ENCODE measurements around the gene P4HTM.

Gene P4HTM

DNA sequence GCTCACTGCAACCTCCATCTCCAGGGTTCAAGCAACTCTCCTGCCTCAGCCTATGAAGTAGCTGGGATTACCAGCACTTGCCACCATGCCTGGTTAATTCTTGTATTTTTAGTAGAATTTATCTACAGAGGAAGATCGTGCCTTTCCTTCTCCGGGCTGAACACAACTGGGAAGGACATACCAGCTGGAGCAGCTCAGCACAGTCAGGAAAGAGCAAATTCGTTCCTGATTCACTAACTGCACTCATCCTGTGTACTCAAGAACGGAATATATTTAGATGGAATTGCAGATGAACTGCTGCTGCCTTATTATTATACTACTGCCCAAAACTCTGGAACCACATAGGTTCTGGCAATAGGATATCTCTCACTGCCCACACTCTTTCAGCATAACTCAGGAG lies 27.1 kb upstream of the P4HTM start:
- H3K27me3 ChIP-seq (ENCODE audit: insufficient read depth, low read length), result no peaks in the 10 kb centered on the region
- no peak overlapping the region for H2AFZ ChIP-seq (ENCODE audit: low read length, unreplicated experiment)
- H3K79me2 ChIP-seq (ENCODE audit: control insufficient read depth, insufficient read depth, low read length, unreplicated experiment), result peaks cover 7% of the 10 kb centered on the region
- no peak overlapping the region for H3K27ac ChIP-seq (ENCODE audit: low read depth, low read length)
- H3K4me3 ChIP-seq (ENCODE audit: low read depth, low read length), result no peak overlapping the region
- H3K4me1 ChIP-seq (ENCODE audit: control insufficient read depth, insufficient read depth, low read length, unreplicated experiment), result peaks cover 5% of the 10 kb centered on the region
- no peaks in the 10 kb centered on the region for H3K36me3 ChIP-seq (ENCODE audit: insufficient read depth, low read length)

- H3K79me2 ChIP-seq (ENCODE audit: control insufficient read depth, insufficient read depth, low read length, unreplicated experiment), result peaks cover 4% of the 10 kb centered on the region
- H3K4me3 ChIP-seq (ENCODE audit: low read depth, low read length), result no peak overlapping the region
- no peaks in the 10 kb centered on the region for H3K27me3 ChIP-seq (ENCODE audit: insufficient read depth, low read length)
- H3K4me1 ChIP-seq (ENCODE audit: control insufficient read depth, insufficient read depth, low read length, unreplicated experiment), result peaks cover 5% of the 10 kb centered on the region
- no peak overlapping the region for H3K27ac ChIP-seq (ENCODE audit: low read depth, low read length)
- no peaks in the 10 kb centered on the region for H3K36me3 ChIP-seq (ENCODE audit: insufficient read depth, low read length)
- H2AFZ ChIP-seq (ENCODE audit: low read length, unreplicated experiment), result no peak overlapping the region
Observed at GRCh38 chr3:48963591-48963990, 26.4 kb upstream of the P4HTM start.

GRCh38 chr3:48966367-48966766 lies 23.7 kb upstream of the P4HTM start:
- peaks cover under 1% of the 10 kb centered on the region; the same call in 1 of the 2 replicates for H3K36me3 ChIP-seq (ENCODE audit: insufficient read depth, low read length)
- no peaks in the 10 kb centered on the region for H3K79me2 ChIP-seq (ENCODE audit: control insufficient read depth, insufficient read depth, low read length, unreplicated experiment)
- no peaks in the 10 kb centered on the region for H3K27me3 ChIP-seq (ENCODE audit: insufficient read depth, low read length)
- no peaks in the 10 kb centered on the region for H3K4me1 ChIP-seq (ENCODE audit: control insufficient read depth, insufficient read depth, low read length, unreplicated experiment)
- no peak overlapping the region for H3K27ac ChIP-seq (ENCODE audit: low read depth, low read length)
- H3K4me3 ChIP-seq (ENCODE audit: low read depth, low read length), result no peak overlapping the region
- H2AFZ ChIP-seq (ENCODE audit: low read length, unreplicated experiment), result no peak overlapping the region

- H3K79me2 ChIP-seq (ENCODE audit: control insufficient read depth, insufficient read depth, low read length, unreplicated experiment), result no peaks in the 10 kb centered on the region
- no peak overlapping the region for H3K27ac ChIP-seq (ENCODE audit: low read depth, low read length)
- no peak overlapping the region for H2AFZ ChIP-seq (ENCODE audit: low read length, unreplicated experiment)
- H3K4me3 ChIP-seq (ENCODE audit: low read depth, low read length), result no peak overlapping the region
- H3K27me3 ChIP-seq (ENCODE audit: insufficient read depth, low read length), result no peaks in the 10 kb centered on the region
- H3K36me3 ChIP-seq (ENCODE audit: insufficient read depth, low read length), result peaks cover 4% of the 10 kb centered on the region; the same call in 1 of the 2 replicates
- H3K4me1 ChIP-seq (ENCODE audit: control insufficient read depth, insufficient read depth, low read length, unreplicated experiment), result no peaks in the 10 kb centered on the region
Observed at GRCh38 chr3:48966876-48967361, 23.1 kb upstream of the P4HTM start.

GRCh38 chr3:48970586-48970985 lies 19.5 kb upstream of the P4HTM start:
- H3K4me1 ChIP-seq (ENCODE audit: control insufficient read depth, insufficient read depth, low read length, unreplicated experiment), result no peaks in the 10 kb centered on the region
- H3K27me3 ChIP-seq (ENCODE audit: insufficient read depth, low read length), result no peaks in the 10 kb centered on the region
- no peak overlapping the region for H3K27ac ChIP-seq (ENCODE audit: low read depth, low read length)
- H3K79me2 ChIP-seq (ENCODE audit: control insufficient read depth, insufficient read depth, low read length, unreplicated experiment), result no peaks in the 10 kb centered on the region
- no peak overlapping the region for H2AFZ ChIP-seq (ENCODE audit: low read length, unreplicated experiment)
- H3K4me3 ChIP-seq (ENCODE audit: low read depth, low read length), result no peak overlapping the region
- peaks cover 12% of the 10 kb centered on the region; the same call in 1 of the 2 replicates for H3K36me3 ChIP-seq (ENCODE audit: insufficient read depth, low read length)

DNA sequence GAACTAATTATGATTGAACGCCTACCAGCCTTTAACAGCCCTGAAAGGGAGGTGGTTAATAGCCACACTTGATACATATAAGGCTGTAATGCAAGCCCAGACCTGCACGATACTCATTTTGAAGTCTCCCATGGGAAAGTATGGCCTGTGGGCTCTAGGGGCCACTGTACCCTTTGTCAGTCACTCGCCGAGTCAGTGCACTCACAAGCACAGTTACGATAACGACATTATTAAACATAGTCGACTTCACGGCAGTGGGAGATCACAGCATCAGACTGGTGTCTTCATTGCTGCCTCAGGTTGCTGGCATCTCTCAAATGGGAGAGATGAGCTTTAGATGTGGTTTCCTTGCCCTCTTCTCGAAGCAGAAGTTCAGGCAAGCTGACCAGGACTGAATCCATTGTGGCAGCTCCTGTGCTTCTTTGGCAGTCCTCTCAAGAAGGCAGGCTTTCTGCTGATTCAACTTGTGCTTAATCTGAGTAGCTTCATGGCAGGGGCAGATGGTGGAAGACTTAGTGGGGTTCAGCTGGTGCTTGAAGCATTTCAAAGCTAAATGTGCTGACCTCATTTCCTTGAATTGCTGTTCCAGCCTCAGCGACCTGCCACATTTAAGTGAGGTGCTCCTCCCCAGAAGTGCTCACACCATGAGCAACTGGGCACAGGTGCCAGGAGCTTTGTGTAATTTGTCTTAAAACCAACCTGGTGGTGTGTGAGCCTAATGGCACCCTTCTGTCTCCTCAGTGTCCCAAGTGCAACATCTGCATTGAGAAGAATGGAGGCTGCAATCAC lies 15.8 kb upstream of the P4HTM start:
- no peaks in the 10 kb centered on the region for H3K79me2 ChIP-seq (ENCODE audit: control insufficient read depth, insufficient read depth, low read length, unreplicated experiment)
- no peaks in the 10 kb centered on the region for H3K4me1 ChIP-seq (ENCODE audit: control insufficient read depth, insufficient read depth, low read length, unreplicated experiment)
- no peaks in the 10 kb centered on the region for H3K27me3 ChIP-seq (ENCODE audit: insufficient read depth, low read length)
- H3K27ac ChIP-seq (ENCODE audit: low read depth, low read length), result no peak overlapping the region
- peaks cover 19% of the 10 kb centered on the region; the same call in 1 of the 2 replicates for H3K36me3 ChIP-seq (ENCODE audit: insufficient read depth, low read length)
- H2AFZ ChIP-seq (ENCODE audit: low read length, unreplicated experiment), result no peak overlapping the region
- H3K4me3 ChIP-seq (ENCODE audit: low read depth, low read length), result no peak overlapping the region

- Histone ChIP-seq H3K36me3 (ENCODE audit: insufficient read depth, low read length) (peaks cover 7% of the 10 kb centered on the region; the same call in 1 of the 2 replicates), H3K27me3 (ENCODE audit: insufficient read depth, low read length) (no peaks in the 10 kb centered on the region), H3K4me1 (ENCODE audit: control insufficient read depth, insufficient read depth, low read length, unreplicated experiment) (peaks cover 4% of the 10 kb centered on the region), H3K79me2 (ENCODE audit: control insufficient read depth, insufficient read depth, low read length, unreplicated experiment) (no peaks in the 10 kb centered on the region), H3K4me3 (ENCODE audit: low read depth, low read length) (no peak overlapping the region), H2AFZ (ENCODE audit: low read length, unreplicated experiment) (no peak overlapping the region), H3K27ac (ENCODE audit: low read depth, low read length) (no peak overlapping the region)
Observed at GRCh38 chr3:48979451-48979850, 10.6 kb upstream of the P4HTM start.

DNA sequence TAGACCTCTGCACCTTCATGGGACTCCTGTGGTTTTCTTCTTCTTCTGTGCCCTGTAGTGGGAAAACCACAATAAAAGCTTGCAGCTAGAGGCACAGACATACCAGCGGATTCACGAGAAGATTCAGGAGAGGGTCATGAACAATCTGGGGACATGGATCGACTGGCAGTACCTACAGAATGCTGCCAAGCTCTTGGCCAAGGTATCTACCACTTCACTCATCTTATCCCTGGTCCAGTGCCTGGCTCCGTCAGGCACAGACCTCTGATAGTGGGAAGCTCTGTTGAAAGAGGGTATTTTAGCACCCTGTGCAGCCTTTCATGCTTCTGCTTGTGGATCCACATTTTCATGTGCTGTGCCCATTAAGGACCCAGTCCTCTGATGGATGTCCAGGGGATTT lies 9.7 kb upstream of the P4HTM start:
- H3K4me3 ChIP-seq (ENCODE audit: low read depth, low read length), result no peak overlapping the region
- H3K36me3 ChIP-seq (ENCODE audit: insufficient read depth, low read length), result peaks cover 7% of the 10 kb centered on the region; the same call in 1 of the 2 replicates
- no peaks in the 10 kb centered on the region for H3K79me2 ChIP-seq (ENCODE audit: control insufficient read depth, insufficient read depth, low read length, unreplicated experiment)
- H3K4me1 ChIP-seq (ENCODE audit: control insufficient read depth, insufficient read depth, low read length, unreplicated experiment), result peaks cover 4% of the 10 kb centered on the region
- H3K27me3 ChIP-seq (ENCODE audit: insufficient read depth, low read length), result no peaks in the 10 kb centered on the region
- no peak overlapping the region for H2AFZ ChIP-seq (ENCODE audit: low read length, unreplicated experiment)
- no peak overlapping the region for H3K27ac ChIP-seq (ENCODE audit: low read depth, low read length)

- Histone ChIP-seq H2AFZ (ENCODE audit: low read length, unreplicated experiment) (no peak overlapping the region), H3K27ac (ENCODE audit: low read depth, low read length) (no peak overlapping the region), H3K27me3 (ENCODE audit: insufficient read depth, low read length) (no peaks in the 10 kb centered on the region), H3K4me1 (ENCODE audit: control insufficient read depth, insufficient read depth, low read length, unreplicated experiment) (peaks cover 4% of the 10 kb centered on the region), H3K79me2 (ENCODE audit: control insufficient read depth, insufficient read depth, low read length, unreplicated experiment) (no peaks in the 10 kb centered on the region), H3K4me3 (ENCODE audit: low read depth, low read length) (no peak overlapping the region), H3K36me3 (ENCODE audit: insufficient read depth, low read length) (peaks cover 5% of the 10 kb centered on the region; the same call in 1 of the 2 replicates)
Observed at GRCh38 chr3:48982016-48982415, 8.0 kb upstream of the P4HTM start.

DNA sequence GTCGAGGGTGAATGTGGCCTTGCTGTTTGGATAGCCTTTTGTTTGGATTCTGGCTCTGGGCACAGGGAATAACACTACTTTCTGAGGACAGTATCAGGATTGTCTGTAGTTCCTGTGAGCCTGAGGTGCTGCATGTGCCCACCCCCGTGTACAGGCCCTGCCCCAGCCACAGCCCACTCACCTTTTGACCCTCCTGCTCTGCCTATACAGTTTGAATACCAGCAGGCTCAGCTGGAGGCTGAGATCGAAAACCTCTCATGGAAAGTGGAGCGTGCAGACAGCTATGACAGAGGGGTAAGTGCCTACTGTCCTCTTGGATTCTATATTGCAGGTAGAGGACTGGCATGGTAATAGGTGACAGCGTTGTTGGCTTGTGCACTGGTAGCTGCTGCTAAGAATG lies 7.4 kb upstream of the P4HTM start:
- no peak overlapping the region for H3K4me3 ChIP-seq (ENCODE audit: low read depth, low read length)
- no peaks in the 10 kb centered on the region for H3K79me2 ChIP-seq (ENCODE audit: control insufficient read depth, insufficient read depth, low read length, unreplicated experiment)
- peaks cover 4% of the 10 kb centered on the region for H3K4me1 ChIP-seq (ENCODE audit: control insufficient read depth, insufficient read depth, low read length, unreplicated experiment)
- H3K27ac ChIP-seq (ENCODE audit: low read depth, low read length), result no peak overlapping the region
- no peaks in the 10 kb centered on the region for H3K27me3 ChIP-seq (ENCODE audit: insufficient read depth, low read length)
- H2AFZ ChIP-seq (ENCODE audit: low read length, unreplicated experiment), result no peak overlapping the region
- H3K36me3 ChIP-seq (ENCODE audit: insufficient read depth, low read length), result peaks cover 5% of the 10 kb centered on the region; the same call in 1 of the 2 replicates

- H3K4me3 ChIP-seq (ENCODE audit: low read depth, low read length), result no peak overlapping the region
- no peak overlapping the region for H2AFZ ChIP-seq (ENCODE audit: low read length, unreplicated experiment)
- no peaks in the 10 kb centered on the region for H3K27me3 ChIP-seq (ENCODE audit: insufficient read depth, low read length)
- peaks cover 5% of the 10 kb centered on the region; the same call in 1 of the 2 replicates for H3K36me3 ChIP-seq (ENCODE audit: insufficient read depth, low read length)
- no peaks in the 10 kb centered on the region for H3K79me2 ChIP-seq (ENCODE audit: control insufficient read depth, insufficient read depth, low read length, unreplicated experiment)
- peaks cover 4% of the 10 kb centered on the region for H3K4me1 ChIP-seq (ENCODE audit: control insufficient read depth, insufficient read depth, low read length, unreplicated experiment)
- no peak overlapping the region for H3K27ac ChIP-seq (ENCODE audit: low read depth, low read length)
Observed at GRCh38 chr3:48983096-48983495, 6.9 kb upstream of the P4HTM start.
